Spinal cord (tissue), 10 donors: ENCODE data around the gene ANXA6. TPM values are rescaled to one million over a fixed set of nuclear protein-coding genes. Genes with fewer than 3 reads are reported as not detected.

Experiments used
- DNase-seq, 6 donors: peaks; one replicate each; pipeline versions ENCODE4 v3.0.0 to v3.0.0-alpha.2; 2013 to 2015; ENCODE audit warnings: low spot score in 6 of 6, low read depth in 4 of 6
- H3K27ac ChIP-seq: one replicate; pipeline ENCODE4 v1.5.1; 2013; ENCODE audit warnings: low read depth, low read length, control low read depth
- H3K27me3 ChIP-seq: one replicate; pipeline ENCODE4 v1.6.1; 2013; ENCODE audit warnings: low read length; ENCODE audit not compliant: control insufficient read depth, insufficient read depth
- H3K36me3 ChIP-seq: one replicate; pipeline ENCODE4 v1.6.1; 2013; ENCODE audit warnings: low read length; ENCODE audit not compliant: control insufficient read depth, insufficient read depth
- H3K4me1 ChIP-seq: one replicate; pipeline ENCODE4 v1.6.1; 2013; ENCODE audit warnings: low read length; ENCODE audit not compliant: control insufficient read depth, insufficient read depth
- H3K4me3 ChIP-seq: one replicate; pipeline ENCODE4 v1.5.1; 2013; ENCODE audit warnings: low read depth, low read length, control low read depth
- H3K9me3 ChIP-seq: one replicate; pipeline ENCODE4 v1.6.1; 2013; ENCODE audit warnings: low read length; ENCODE audit not compliant: control insufficient read depth, insufficient read depth
- WGBS: methylation state at CpG from one replicate; pipeline ENCODE4 v1.1.5; 2013; ENCODE audit warnings: missing lambda C conversion rate; ENCODE audit not compliant: insufficient coverage; 5-methylcytosine and 5-hydroxymethylcytosine counted together
- polyA plus RNA-seq, 2 donors: library from polyadenylated mRNA; unstranded; fragments of 120-200 nt; gene quantifications; one replicate each; pipeline ENCODE4 v1.2.1, GENCODE V29; 2013; ENCODE audit not compliant: insufficient read length in 2 of 2
- total RNA-seq, 2 donors: library from RNA; depleted of rRNA in 1 of 2; stranded (reverse); fragments of 120-200 nt in 1 of 2; fragments of >200 nt in 1 of 2; gene quantifications; one replicate each; pipeline versions ENCODE4 v1.2.3 to v1.2.4, GENCODE V29; 2013 to 2014
- donor health status: healthy.

The ANXA6 gene
- total and polyA plus RNA-seq, 4 donors: 215 to 301 (median 271) TPM

DNA sequence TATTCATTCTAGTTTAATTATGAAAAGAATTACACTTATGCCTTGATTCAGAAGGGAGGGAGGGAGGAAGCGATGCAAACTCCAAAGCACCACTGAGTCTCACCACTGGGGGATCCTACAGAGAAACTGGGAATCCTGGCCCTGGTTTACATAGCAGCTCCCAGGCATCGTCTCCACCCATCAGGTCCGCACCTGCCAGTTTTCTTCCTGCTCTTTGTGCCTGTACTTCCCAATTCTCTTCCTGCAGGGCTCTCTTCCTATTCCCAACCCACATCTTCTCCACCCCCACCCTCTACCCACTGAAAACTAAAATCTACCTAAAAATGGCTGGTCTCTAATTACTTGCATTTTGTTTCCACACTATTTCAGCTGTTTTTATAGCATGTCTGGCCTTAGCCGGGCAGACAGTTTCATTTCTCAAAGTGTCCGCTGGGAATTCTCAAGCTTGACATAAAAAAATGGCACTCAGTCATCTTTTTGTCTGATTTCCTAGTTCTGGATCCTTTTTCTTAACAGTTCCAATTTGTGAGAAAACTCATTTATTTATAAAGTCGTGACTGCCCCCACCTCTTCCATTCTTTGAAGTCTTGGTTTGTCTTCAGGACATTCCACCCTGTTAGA lies 75.2 kb downstream of the ANXA6 start:
- WGBS: 54% methylated on average over 4 of the region's 6 CpGs
- peak in 2 of 6 donors; percentile 40 to 54 for DNase-seq

DNA sequence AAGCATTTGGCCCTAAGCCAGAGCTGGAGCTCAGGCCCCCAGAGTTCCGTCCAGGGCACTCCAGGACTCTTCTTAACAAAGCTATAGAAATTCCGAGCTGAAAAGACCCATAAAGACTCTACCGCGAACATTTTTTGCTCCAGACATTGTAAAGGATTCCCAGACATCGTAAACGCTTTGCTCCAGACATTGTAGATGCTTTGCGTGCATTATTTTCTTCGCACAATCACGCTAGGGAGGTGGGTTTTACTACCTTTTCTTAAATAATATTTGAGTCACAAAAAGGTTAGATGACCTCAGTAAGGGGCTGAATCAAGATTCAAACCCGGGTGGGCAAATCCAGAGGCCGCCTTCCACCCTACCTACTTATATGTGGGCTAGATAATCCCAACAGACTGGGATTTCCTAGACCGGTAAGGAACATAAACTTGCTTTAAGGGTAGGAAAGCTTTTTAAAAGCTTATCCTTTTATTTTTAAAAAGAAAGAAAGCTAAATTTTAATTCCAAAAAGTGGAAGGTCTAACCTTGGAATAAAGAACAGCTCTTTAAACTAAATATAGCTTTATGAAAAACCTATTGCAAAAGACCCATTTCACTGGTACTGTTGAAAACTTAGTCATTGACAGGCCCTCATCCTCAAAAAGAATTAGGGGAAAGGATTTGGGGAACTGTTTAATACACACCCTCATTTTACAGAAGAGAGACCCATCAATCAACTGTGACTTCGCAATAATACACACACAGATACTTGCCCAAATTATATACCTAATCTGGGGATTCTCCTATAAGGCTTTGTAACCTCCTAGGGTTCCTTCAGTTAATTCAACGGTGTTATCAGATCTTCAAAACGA lies 75.9 kb downstream of the ANXA6 start:
- peak in 2 of 6 donors; percentile 74 to 89 for DNase-seq
- Histone ChIP-seq H3K9me3 (no peaks in the 10 kb centered on the region), H3K36me3 (no peaks in the 10 kb centered on the region), H3K4me3 (peak overlapping the region; percentile 83), H3K27ac (peak overlapping the region; percentile 98), H3K4me1 (peaks cover 16% of the 10 kb centered on the region), H3K27me3 (no peaks in the 10 kb centered on the region)
- WGBS: 5% methylated on average over 2 of the region's 15 CpGs

More for the DNA sequence above, 75.2 kb downstream of the ANXA6 start:
- Histone ChIP-seq H3K9me3 (no peaks in the 10 kb centered on the region), H3K4me1 (peaks cover 18% of the 10 kb centered on the region), H3K27ac (peak overlapping the region; percentile 98), H3K36me3 (peaks cover 2% of the 10 kb centered on the region), H3K4me3 (no peak overlapping the region), H3K27me3 (no peaks in the 10 kb centered on the region)

- H3K4me3 ChIP-seq: peak within 1 kb of the TSS; percentile 83
- peak; percentile 57 to 96 (median 76) for DNase-seq
- H3K36me3 ChIP-seq: no peaks in the 10 kb centered on the region
- no peaks in the 10 kb centered on the region for H3K27me3 ChIP-seq
- peak within 1 kb of the TSS; percentile 98 for H3K27ac ChIP-seq
- H3K9me3 ChIP-seq: no peaks in the 10 kb centered on the region
- peaks cover 21% of the 10 kb centered on the region for H3K4me1 ChIP-seq
- under 1% methylated on average over 86 of the region's 86 CpGs for WGBS
These were observed 76.8 kb downstream of the ANXA6 start, which contains the start of gene TNIP1 for GRCh38 chr5:151080613-151081430. TNIP1 (minus strand) TSS chr5:151081034; CDS start chr5:151065095, 15,939 bp downstream.

DNA sequence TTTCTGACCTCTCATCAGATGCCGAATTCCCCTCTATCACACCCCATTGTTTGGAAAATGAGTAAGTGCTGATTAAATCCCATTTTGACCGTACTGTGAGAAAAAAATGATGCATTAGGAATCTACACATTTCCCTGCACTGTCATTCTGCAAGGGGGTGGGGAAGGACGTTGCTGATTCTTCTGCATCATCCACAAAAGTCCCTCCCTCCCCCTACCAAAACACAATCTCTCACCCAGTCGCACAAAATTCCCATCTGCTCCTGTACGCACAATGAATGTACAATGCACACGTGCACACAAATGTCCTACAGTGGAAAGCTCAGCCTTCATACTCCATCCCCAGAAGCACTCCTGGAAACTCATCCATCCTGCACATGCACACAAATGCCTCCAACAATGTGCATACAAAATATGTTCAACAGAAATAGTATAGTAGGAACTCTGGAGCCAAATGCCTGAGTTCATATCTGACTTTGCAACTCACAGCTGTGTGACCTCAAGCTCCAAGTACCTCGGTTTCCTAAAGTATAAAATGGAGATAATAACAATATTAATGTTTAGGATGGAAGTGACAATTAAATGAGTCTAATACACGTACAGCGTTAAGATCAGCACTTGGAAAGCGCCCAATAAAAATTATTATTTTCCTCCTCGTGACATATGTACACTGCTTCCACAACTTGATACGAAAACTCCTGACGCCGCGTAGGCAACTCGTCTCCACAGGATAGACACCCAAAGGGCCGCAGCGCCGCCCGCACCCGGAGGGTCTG lies 77.6 kb downstream of the ANXA6 start:
- Histone ChIP-seq H3K9me3 (no peaks in the 10 kb centered on the region), H3K27ac (peak overlapping the region; percentile 98), H3K4me3 (peak overlapping the region; percentile 83), H3K4me1 (peaks cover 21% of the 10 kb centered on the region), H3K36me3 (no peaks in the 10 kb centered on the region), H3K27me3 (no peaks in the 10 kb centered on the region)
- peak in 3 of 6 donors; percentile 23 to 84 (median 66) for DNase-seq
- 3% methylated on average over 14 of the region's 21 CpGs for WGBS

DNA sequence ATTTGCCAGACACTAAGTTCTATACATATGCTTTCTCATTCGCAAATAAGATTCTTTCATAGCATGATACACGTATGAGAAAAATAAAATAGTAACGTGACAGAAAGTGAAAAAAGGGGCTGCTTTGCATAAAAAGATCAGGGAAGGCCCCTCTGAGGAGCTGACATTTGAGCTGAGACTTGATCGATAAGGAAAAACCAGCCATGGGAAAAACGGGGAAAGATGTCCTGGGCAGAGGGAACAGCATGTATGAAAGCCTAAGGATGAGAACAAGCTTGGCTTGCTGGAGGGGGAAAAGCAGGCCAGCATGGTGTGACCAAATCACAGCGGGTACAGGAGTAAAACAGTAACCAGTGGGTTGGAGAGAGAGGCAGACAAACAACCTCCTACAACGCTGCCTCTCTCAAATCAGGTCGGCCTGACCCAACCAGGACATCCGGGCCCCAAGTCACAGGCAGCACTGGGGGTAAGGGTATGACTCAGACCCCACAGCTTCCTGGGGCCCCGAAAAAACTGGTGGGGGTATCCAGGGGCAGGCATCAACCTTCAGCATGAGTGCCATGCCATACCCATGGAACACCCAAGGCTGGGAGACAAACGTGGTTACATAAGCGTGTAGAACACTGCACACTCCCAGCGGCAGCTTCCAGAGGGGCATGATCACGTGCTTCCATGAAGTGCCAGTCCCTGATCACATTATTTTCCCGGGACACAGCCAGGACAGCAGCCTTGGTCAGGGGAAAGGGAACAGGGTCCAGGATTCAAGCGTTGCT lies 78.9 kb downstream of the ANXA6 start:
- 79% methylated on average over 12 of the region's 16 CpGs for WGBS
- Histone ChIP-seq H3K27ac (no peak overlapping the region), H3K4me1 (peaks cover 21% of the 10 kb centered on the region), H3K27me3 (no peaks in the 10 kb centered on the region), H3K9me3 (no peaks in the 10 kb centered on the region), H3K4me3 (no peak overlapping the region), H3K36me3 (no peaks in the 10 kb centered on the region)
- DNase-seq: no peak

GRCh38 chr5:151077967-151078366 lies 79.6 kb downstream of the ANXA6 start:
- WGBS: 82% methylated on average over 3 of the region's 3 CpGs
- DNase-seq: no peak
- Histone ChIP-seq H3K27me3 (no peaks in the 10 kb centered on the region), H3K4me3 (no peak overlapping the region), H3K9me3 (no peaks in the 10 kb centered on the region), H3K36me3 (no peaks in the 10 kb centered on the region), H3K27ac (no peak overlapping the region), H3K4me1 (peaks cover 21% of the 10 kb centered on the region)

DNA sequence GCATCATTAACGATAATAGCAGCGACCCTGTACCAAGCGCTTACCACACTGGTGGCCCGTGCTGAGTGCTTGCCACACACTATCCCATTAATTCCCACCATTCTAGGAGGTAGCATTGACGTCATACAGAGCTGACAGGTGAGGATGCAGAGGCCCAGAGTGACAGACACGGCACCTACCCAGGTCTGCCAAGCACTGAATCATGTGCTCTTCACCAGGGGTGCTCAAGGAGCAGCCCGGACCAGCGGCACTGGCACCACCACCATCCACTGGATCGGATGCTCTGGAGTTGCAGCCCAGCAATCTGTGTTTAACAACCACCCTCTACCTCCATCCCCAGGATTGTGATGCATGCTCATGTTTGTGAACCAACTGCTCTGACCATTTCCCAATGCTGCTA lies 80.2 kb downstream of the ANXA6 start:
- WGBS: 99% methylated on average over 9 of the region's 9 CpGs
- Histone ChIP-seq H3K4me3 (no peak overlapping the region), H3K27ac (no peak overlapping the region), H3K4me1 (peaks cover 21% of the 10 kb centered on the region), H3K9me3 (no peaks in the 10 kb centered on the region), H3K27me3 (no peaks in the 10 kb centered on the region), H3K36me3 (no peaks in the 10 kb centered on the region)
- no peak for DNase-seq

DNA sequence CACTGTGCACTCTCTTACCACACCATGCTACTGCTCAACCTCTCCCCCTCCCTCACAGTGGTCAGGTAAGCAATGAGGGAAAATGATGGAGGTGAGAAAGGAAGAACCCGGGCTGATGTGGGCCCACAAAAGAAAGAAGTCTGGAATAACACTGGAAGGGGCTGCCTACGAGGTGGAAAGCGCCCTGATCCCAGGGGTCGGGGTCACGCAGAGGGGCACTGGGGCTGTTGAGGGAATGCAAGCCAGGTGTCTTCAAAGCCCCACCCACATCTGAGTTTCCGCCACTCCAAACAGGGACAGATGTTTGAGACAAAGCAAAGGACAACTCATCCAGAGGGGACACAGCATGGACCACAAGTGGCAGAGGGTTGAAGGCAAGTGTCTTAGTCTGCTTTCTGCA lies 81.0 kb downstream of the ANXA6 start:
- WGBS: 60% methylated on average over 1 of the region's 6 CpGs
- Histone ChIP-seq H3K27me3 (no peaks in the 10 kb centered on the region), H3K9me3 (no peaks in the 10 kb centered on the region), H3K4me3 (no peak overlapping the region), H3K36me3 (no peaks in the 10 kb centered on the region), H3K27ac (no peak overlapping the region), H3K4me1 (peaks cover 20% of the 10 kb centered on the region)
- DNase-seq: no peak
